PC-3 (cell line): ENCODE data around the gene C11orf91. TPM values are rescaled to one million over a fixed set of nuclear protein-coding genes. Genes with fewer than 3 reads are reported as not detected.
"Not testable (repeated sequence)": the region's sequence is repeated elsewhere in the genome, so short reads cannot be mapped to it uniquely, and the experiment has no call there.

Experiments used
- ATAC-seq: fragments of 200-7000 bp; cut with Tn5 transposase; 2 replicates; pipeline ENCODE4 v1.9.1; 2020; ENCODE audit warnings: mild to moderate bottlenecking, moderate library complexity
- BruUV-seq: library from RNA; stranded (reverse); fragments of 400-500 nt; replicated peaks from 2 replicates; lab custom pipeline; 2021; lab: Mats Ljungman, UMichigan
- CTCF ChIA-PET: fragments of 300-600 bp; sonication (Branson Sonifier 250); formaldehyde crosslinking; loops from one replicate; lab custom pipeline; 2022; ENCODE audit warnings: antibody characterized with exemption; lab: Charles Lee
- POLR2A ChIA-PET: fragments of 300-600 bp; sonication (Branson Sonifier 250); formaldehyde crosslinking; loops from one replicate; lab custom pipeline; 2022; ENCODE audit warnings: antibody characterized with exemption; ENCODE audit not compliant: unreplicated experiment; lab: Charles Lee
- DNase-seq: peaks from one replicate; pipeline ENCODE4 v3.0.0-alpha.2; 2015
- H2AFZ ChIP-seq: fragments of 300-600 bp; sonication (generic); 2 replicates; pipeline ENCODE4 v1.6.0; 2016; ENCODE audit warnings: antibody characterized with exemption, low read length
- H3F3A ChIP-seq: fragments of 300-600 bp; sonication (generic); one replicate; pipeline ENCODE4 v1.6.0; 2017; ENCODE audit warnings: antibody characterized with exemption, low read length, control low read depth, mild to moderate bottlenecking; ENCODE audit not compliant: unreplicated experiment
- H3K27ac ChIP-seq: fragments of 300-600 bp; sonication (generic); 2 replicates; pipeline ENCODE4 v1.5.1; 2016; ENCODE audit warnings: mild to moderate bottlenecking, low read length
- H3K27me3 ChIP-seq: fragments of 300-600 bp; sonication (generic); 2 replicates; pipeline ENCODE4 v1.6.1; 2016; ENCODE audit warnings: low read length, mixed read lengths
- H3K36me3 ChIP-seq: fragments of 300-600 bp; sonication (generic); 2 replicates; pipeline ENCODE4 v1.6.1; 2016; ENCODE audit warnings: low read depth, mixed run types, low read length, mixed read lengths
- H3K4me1 ChIP-seq: fragments of 300-600 bp; sonication (generic); 2 replicates; pipeline ENCODE4 v1.5.1; 2016; ENCODE audit warnings: low read length; ENCODE audit not compliant: insufficient read depth
- H3K4me2 ChIP-seq: fragments of 300-600 bp; sonication (generic); 2 replicates; pipeline ENCODE4 v1.6.0; 2016; ENCODE audit warnings: low read length
- H3K4me3 ChIP-seq: fragments of 300-600 bp; sonication (generic); 2 replicates; pipeline ENCODE4 v1.5.1; 2016; ENCODE audit warnings: mild to moderate bottlenecking, low read length, mixed read lengths
- H3K79me2 ChIP-seq: fragments of 300-600 bp; sonication (generic); 2 replicates; pipeline ENCODE4 v1.6.1; 2017; ENCODE audit warnings: low read length, mixed read lengths
- H3K9ac ChIP-seq: fragments of 300-600 bp; sonication (generic); 2 replicates; pipeline ENCODE4 v1.6.0; 2016; ENCODE audit warnings: mild to moderate bottlenecking, low read length
- H3K9me2 ChIP-seq: fragments of 300-600 bp; sonication (generic); replicated peaks from 2 replicates; pipeline ENCODE4 v1.6.1; 2016; ENCODE audit warnings: mixed run types, low read length, mixed read lengths
- H3K9me3 ChIP-seq: fragments of 300-600 bp; sonication (generic); 2 replicates; pipeline ENCODE4 v1.6.1; 2016; ENCODE audit warnings: low read length, mixed read lengths
- H4K20me1 ChIP-seq: fragments of 300-600 bp; sonication (generic); 2 replicates; pipeline ENCODE4 v1.6.1; 2016; ENCODE audit warnings: low read length, mixed read lengths
- CTCF ChIP-seq: fragments of 300-600 bp; sonication (generic); conservative IDR thresholded peaks from 2 replicates; pipeline ENCODE4 v1.5.1; 2017; ENCODE audit warnings: antibody characterized with exemption, low read depth, mild to moderate bottlenecking, low read length
- EZH2 ChIP-seq: fragments of 300-600 bp; sonication (generic); IDR thresholded peaks from one replicate; pipeline ENCODE4 v1.6.1; 2017; ENCODE audit warnings: antibody characterized with exemption, mild to moderate bottlenecking, low read length; ENCODE audit not compliant: unreplicated experiment
- EZH2phosphoT487 ChIP-seq: fragments of 300-600 bp; sonication (generic); IDR thresholded peaks from 2 replicates; pipeline ENCODE4 v1.6.1; 2018; ENCODE audit warnings: mild to moderate bottlenecking, antibody characterized with exemption, low read length, borderline replicate concordance
- intact Hi-C: fragments of 100-400 bp; cut with micrococcal nuclease; formaldehyde crosslinking; loops from 2 replicates; pipeline ENCODE4 v1.9.0; 2023
- total RNA-seq: library from RNA; depleted of rRNA; stranded (reverse); fragments of >200 nt; gene quantifications from 2 replicates; pipeline ENCODE4 v1.2.3, GENCODE V29; 2014

Gene C11orf91
- total RNA-seq, 1 experiment from 2014 or later: not detected

GRCh38 chr11:33727539-33727938, 26.9 kb upstream of the C11orf91 start:
- H3K9ac ChIP-seq, H3K9me2 ChIP-seq, H3K27me3 ChIP-seq, intact Hi-C loops, H3K4me2 ChIP-seq, H2AFZ ChIP-seq, ATAC-seq, POLR2A ChIA-PET, DNase-seq, H3K27ac ChIP-seq, H3K4me3 ChIP-seq, CTCF ChIA-PET, H3K9me3 ChIP-seq, BruUV-seq, H3F3A ChIP-seq: not testable (repeated sequence)
- Histone ChIP-seq H3K36me3 (peaks cover 48% of the 10 kb centered on the region), H3K79me2 (peaks cover 100% of the 10 kb centered on the region), H3K4me1 (peaks cover 43% of the 10 kb centered on the region), H4K20me1 (peaks cover 32% of the 10 kb centered on the region)

GRCh38 chr11:33725496-33725895, 24.9 kb upstream of the C11orf91 start:
- intact Hi-C loops: no loop called here
- Histone ChIP-seq H3K27ac (peak overlapping the region; percentile 99; the same call in 1 of the 2 replicates), H2AFZ (no peak overlapping the region), H3K4me2 (0 out of 2 replicates have a peak overlapping the region, but pooled peaks have one; percentile 10), H3F3A (peaks cover 8% of the 10 kb centered on the region), H3K9ac (no peak overlapping the region), H3K27me3 (no peaks in the 10 kb centered on the region), H3K9me3 (no peaks in the 10 kb centered on the region), H3K9me2 (no peaks in the 10 kb centered on the region), H3K4me3 (no peak overlapping the region), H3K79me2 (peaks cover 97% of the 10 kb centered on the region), H3K4me1 (peaks cover 50% of the 10 kb centered on the region), H4K20me1 (peaks cover 14% of the 10 kb centered on the region), H3K36me3 (peaks cover 45% of the 10 kb centered on the region)
- ChIA-PET CTCF (no interaction called here), POLR2A (no interaction called here)
- no peak for TF ChIP-seq EZH2phosphoT487
- no peak for TF ChIP-seq CTCF
- no peak for TF ChIP-seq EZH2
- no TSS peak for BruUV-seq
- DNase-seq (no peak), ATAC-seq (no peak)

DNA sequence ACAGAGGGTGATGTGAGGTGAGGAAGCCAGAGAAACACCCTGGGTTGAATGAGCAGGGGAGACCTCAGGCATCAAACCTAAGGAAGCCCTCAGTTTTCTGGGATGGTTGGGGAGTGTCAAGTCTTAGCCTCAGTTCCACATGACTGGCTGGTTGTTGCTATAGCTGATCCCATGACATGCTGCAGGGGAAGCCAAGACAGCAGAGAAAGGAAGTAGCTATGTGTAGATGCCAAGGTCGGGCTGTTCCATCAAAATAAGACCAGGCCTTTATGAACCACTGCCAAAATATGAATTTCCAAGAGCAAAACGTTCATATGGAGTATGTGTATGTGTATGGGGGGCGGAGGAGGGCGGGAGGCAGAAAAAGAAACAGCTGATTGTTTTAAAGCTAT, 24.0 kb upstream of the C11orf91 start:
- ATAC-seq: no peak
- Histone ChIP-seq H3K27ac (peak overlapping the region; percentile 99), H3F3A (peaks cover 8% of the 10 kb centered on the region), H3K27me3 (no peaks in the 10 kb centered on the region), H2AFZ (no peak overlapping the region), H3K4me1 (peaks cover 59% of the 10 kb centered on the region), H3K4me2 (peak overlapping the region; percentile 55; the same call in 1 of the 2 replicates), H3K9ac (peak overlapping the region; percentile 85), H3K36me3 (peaks cover 44% of the 10 kb centered on the region), H3K79me2 (peaks cover 97% of the 10 kb centered on the region), H4K20me1 (peaks cover 8% of the 10 kb centered on the region; the same call in 1 of the 2 replicates), H3K9me2 (no peaks in the 10 kb centered on the region), H3K9me3 (no peaks in the 10 kb centered on the region), H3K4me3 (no peak overlapping the region)
- intact Hi-C loops: no loop called here
- ChIA-PET POLR2A (interaction anchor here (0.6 kb wide), 1 partner anchor 12 kb away, joined by 3 read pairs; no protein-coding TSS in a partner anchor), CTCF (no interaction called here)
- BruUV-seq: no TSS peak
- no peak for DNase-seq
- TF ChIP-seq EZH2phosphoT487: no peak
- TF ChIP-seq CTCF: no peak
